Measurements from ENCODE around the gene TMEM232. TPM values are rescaled to one million over a fixed set of nuclear protein-coding genes. Genes with fewer than 3 reads are reported as not detected.

TMEM232 gene
- total RNA-seq, 2 donors from 2014 or later: 2.4 to 2.5 TPM

DNA sequence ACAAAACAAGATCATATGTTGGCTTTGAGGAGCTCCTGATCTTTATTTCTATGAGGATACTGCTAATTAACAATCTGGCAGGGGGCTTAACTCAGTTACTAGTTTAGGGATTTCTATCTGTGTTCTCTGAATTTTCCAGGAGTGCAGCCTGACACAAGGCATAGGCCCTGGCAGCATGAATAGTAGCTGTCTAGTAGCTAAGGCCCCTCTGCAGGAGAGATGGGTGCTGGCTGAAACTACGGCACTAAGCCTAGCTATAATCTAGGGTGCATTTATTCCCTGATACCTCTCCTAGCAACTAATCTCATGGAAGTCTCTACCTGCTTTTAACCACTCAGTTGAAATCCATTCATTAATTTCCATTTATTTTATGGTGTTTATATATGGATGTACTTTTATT is 268.2 kb downstream of the TMEM232 start:
- no peak for DNase-seq (ENCODE audit: low spot score)

DNA sequence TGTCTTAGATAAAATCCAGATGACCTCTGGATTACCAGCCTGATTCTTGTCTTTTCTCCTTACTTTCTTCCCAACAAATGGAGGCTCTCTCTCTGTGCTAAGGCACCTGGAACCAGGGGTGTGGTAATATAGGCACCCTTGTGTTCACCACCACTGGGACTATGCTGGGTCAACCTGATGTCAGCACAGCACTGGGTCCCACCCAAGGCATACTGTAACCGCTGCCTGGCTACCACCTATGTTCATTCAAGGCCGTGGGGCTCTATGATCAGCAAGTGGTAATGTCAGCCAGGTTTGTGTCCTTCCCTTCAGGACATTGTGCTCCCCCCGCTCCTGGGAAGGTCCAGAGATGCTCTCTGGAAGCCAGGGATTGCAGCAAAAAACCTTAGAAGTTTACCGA is 283.6 kb downstream of the TMEM232 start:
- intact Hi-C loops (cut with DNase I): no loop called here
- DNase-seq (ENCODE audit: low spot score): peak; percentile 53

More for the DNA sequence above, 268.2 kb downstream of the TMEM232 start:
- intact Hi-C loops (cut with DNase I): no loop called here

DNA sequence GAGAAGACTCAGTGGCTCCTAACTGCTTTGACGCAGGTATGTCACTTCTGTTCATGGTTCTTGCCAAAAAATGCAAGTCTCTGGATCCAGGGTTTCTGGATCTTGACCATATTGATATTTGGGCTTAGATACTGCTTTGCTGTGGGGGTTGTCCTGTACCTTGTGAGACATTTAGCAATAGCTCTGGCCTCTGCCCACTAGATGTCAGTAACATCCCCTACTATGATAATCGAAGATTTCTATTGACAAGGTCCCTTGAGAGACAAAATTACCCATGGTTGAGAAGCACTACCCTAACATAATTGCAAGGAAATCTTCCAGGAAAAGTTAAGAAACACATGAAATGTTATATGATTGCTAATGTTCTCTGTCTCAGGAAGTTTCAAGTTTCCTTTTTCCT is 285.4 kb downstream of the TMEM232 start:
- DNase-seq (ENCODE audit: low spot score): no peak
- intact Hi-C loops (cut with DNase I): no loop called here

DNA sequence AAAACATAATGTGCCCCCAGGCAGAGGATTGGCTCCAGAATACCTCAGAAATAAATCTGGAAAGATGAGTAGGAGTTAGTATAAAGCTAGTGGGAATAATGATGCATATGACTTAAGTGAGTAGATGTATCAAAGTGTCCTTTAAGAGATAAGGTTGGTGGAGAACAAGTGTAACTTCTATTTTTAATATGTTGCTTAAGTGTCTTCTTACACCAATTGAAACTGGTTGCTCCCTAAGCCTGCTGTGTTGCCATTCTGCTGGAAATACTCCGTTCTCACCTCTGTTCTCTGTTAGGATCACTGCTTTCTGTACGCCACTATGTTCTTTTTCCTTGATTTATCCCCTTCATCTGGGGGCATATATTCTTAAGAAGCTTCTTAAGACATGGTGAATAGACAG is 286.4 kb downstream of the TMEM232 start:
- intact Hi-C loops (cut with DNase I): no loop called here
- no peak for DNase-seq (ENCODE audit: low spot score)

DNA sequence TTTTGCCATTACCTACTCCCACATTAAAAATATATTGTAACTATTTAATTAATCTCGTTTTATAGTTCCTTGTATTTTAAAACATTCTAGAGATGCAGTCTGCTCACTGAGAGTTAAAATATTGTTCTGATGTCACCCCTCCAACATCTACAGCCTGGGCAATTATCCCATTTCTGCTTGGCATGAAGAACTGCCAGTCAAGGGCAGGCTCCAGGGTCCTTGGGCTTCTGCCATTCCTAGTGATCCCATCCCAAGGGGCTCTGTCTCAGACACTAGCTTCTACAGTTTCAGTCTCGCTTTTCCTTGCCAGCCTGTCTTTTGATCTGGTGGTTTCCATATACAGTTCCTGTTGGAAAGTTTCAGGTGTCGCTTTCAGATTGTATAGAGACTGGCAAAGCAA is 287.2 kb downstream of the TMEM232 start:
- no peak for DNase-seq (ENCODE audit: low spot score)
- intact Hi-C loops (cut with DNase I): no loop called here

DNA sequence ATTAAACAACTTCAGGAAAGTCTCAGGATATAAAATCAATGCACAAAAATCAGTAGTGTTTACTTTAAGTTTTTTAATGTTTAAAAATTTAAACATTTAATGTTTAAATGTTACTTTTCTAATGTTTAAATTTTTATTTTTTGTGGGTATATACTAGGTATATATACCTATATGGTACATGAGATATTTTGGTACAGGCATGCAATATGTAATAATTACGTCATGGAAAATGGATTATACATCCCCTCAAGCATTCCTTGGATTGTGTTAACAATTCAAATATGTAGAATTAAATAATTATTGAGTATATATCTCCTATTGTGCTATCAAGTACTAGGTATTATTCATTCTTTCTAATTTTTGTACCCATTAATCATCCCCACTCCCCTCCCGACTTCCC is 291.3 kb downstream of the TMEM232 start:
- intact Hi-C loops (cut with DNase I): no loop called here
- DNase-seq (ENCODE audit: low spot score): no peak

DNA sequence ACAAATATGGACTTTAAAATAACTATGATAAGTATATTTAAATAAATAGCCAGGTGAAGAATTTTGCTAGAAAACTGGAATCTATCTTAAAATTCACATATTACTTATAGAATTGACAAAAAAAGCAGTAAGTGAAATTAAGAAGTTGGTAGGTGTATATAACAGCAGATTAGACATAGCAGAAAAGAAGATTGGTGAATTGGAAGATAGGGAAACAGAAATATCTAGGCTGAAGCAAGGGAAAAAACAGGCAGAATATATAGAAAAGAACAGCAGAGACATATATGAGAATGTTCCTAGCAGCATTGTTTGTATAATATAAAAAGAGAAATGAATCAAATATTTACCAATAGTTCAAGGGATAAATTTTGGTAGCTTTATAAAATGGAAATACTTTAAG is 294.9 kb downstream of the TMEM232 start:
- no peak for DNase-seq (ENCODE audit: low spot score)
- intact Hi-C loops (cut with DNase I): no loop called here

DNA sequence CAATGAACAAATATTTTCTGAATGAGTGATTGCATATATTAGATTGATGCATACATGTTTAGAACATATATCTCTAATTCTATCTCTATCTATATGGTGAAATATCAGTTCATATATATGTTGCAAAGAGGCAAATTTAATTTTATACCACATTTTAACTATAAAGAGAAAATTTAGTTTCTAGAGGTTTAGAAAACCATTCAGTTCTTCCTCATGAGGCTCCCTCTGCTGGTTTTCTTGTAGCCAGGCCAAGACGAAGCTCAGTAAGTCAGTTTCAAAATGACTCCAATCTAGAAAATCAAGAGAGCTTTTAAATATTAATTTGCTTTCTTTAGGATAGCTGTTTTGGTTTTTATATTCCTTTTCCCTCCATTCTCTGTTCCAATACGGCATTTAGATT is 312.1 kb downstream of the TMEM232 start:
- no peak for DNase-seq (ENCODE audit: low spot score)
- intact Hi-C loops (cut with DNase I): no loop called here

DNA sequence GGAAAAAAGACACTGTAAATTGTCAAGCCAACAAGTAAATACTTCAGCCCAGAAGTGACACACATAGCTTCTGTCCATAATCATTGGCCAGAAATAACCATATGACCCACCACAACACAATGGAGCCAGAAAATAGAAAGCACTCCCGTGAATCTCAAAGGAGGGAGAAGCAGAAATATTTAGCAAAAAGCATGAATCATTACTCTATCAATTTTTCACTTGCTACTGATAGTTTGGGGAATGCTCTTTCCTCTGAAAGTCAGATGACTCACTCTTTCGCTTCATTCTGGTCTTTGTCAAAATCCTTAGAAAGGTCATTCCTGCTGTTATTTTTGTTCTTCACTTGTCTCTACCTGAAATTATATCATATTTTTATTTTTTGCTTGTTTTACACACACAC is 312.6 kb downstream of the TMEM232 start:
- DNase-seq (ENCODE audit: low spot score): no peak
- intact Hi-C loops (cut with DNase I): no loop called here

DNA sequence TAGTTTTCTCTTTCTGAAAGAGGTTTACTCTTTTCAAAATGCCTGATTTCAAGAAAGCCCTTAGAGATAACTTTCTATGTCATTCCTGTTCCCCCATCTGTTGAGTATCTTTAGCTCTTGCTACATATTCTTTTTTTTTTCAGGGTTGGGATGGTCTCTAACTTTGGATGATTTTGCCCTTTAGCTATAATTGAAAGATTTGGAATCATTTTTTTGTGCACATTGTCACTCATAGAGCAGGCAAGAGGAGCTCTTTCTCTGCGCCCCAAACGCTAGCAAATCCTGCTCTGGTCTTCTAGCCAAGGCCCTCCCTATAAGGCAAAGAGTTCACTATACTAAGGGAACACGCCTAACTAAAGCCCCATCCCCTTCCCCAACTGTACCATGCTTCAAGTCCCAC is 316.9 kb downstream of the TMEM232 start:
- intact Hi-C loops (cut with DNase I): no loop called here
- DNase-seq (ENCODE audit: low spot score): no peak

DNA sequence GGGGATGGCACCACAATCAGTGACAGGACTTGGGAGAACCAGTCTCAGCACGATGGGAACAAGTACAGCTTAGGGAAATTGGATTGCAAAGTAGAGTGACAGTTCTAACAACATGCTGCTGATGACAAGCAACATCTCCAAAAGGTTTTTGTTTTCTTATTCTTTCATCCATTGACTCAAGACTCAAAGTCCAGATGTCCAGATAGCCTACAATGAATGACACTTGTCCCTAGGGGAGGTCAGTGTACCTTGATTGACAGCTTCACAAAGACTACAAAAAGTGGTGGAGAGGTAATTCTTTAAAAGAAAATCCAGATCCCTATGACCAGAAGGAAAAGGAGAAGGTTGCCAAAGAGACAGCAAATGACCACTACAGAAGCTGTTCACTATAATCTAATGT is 323.9 kb downstream of the TMEM232 start:
- intact Hi-C loops (cut with DNase I): no loop called here
- no peak for DNase-seq (ENCODE audit: low spot score)

DNA sequence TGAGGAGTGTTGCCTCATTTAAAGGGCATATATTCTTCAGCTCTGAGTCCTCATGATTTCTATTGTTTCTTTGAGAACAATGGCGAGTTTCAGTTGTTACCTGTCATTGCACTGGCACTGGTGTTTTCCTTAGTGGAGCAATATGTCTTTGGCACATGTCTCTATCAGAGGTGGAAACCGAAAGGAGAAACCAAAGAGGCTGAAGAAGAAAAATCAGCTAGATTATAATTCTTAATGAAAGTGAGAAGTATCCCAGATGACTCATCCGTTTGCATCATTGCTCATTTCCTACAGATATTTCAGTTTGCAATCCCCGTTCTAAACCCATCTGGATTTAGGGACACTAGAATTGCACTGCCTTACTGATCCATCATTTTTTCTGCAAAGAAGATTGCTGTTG is 324.6 kb downstream of the TMEM232 start:
- DNase-seq (ENCODE audit: low spot score): no peak
- intact Hi-C loops (cut with DNase I): no loop called here

DNA sequence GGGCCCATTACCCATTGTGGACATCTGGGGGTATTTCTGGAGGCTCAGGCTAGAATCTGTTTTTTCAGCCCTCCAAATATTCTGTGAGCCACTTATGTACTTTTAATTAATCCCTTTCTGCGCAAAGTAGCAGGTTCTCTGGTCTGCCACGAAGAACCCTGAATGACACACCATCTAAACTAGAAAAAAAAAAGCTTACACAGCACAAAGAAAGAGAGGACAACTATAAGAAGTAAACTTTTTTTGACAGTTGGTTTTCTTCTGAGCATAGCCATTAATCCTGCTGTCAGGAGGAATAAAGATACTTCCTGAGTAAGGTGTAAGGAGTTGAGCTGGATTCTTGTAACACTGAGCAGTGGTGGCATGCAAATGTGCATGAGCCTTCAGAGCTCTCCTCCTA is 327.5 kb downstream of the TMEM232 start:
- DNase-seq (ENCODE audit: low spot score): no peak
- intact Hi-C loops (cut with DNase I): no loop called here

DNA sequence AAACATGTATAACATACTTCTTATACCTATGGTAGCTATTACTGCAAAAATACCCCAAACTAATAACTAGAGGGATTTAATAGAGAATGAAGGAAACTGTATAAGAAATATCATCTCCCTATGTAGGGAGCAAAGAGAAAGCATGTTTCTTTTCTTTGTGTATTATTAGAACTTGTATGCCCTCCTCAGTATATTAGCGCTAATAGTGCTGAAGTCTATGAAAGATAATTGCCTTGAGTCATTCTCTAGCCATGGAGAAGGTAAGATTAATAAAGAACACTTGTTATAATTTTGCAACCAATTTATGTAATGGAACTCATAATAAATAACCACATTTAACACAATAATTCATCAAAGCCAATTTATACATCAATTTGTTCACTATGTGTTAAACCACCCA is 329.2 kb downstream of the TMEM232 start:
- no peak for DNase-seq (ENCODE audit: low spot score)
- intact Hi-C loops (cut with DNase I): no loop called here

DNA sequence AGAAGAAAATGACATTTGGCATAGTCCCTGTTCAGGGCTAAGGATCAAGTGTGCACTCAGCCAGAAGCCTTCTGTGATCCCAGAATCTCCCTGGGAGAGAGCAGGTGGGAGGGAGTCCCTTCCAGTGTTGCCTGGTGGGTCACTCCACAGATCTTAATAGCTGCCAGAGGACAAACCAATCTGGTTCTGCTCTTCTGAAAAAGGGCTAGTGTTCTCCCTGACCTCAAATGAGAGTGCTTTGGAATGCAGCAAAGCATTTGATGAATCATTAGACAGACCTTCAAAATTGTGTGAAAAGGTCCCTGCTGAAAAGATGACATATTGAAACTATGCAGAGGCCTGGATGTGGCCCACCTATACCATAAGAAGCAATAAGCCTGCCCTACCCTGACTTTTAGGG is 339.7 kb downstream of the TMEM232 start:
- intact Hi-C loops (cut with DNase I): no loop called here
- no peak for DNase-seq (ENCODE audit: low spot score)

DNA sequence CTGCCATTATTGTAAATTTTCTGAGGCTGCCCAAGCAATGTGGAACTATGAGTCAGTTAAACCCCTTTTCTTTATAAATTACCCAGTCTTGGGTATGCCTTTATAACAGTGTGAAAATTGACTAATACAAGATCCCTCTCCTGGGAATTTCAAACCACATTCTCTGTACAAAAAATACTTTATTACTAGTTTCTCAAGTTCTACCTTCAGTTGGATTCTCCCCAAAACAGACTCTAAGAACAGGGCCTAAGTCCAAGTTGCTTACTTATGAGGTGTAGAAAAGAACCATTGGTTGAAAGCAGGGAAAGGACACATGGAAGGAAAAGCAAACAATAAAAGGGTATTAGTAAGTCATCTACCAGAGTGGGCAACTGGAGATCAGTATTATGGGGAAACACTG is 343.2 kb downstream of the TMEM232 start:
- intact Hi-C loops (cut with DNase I): no loop called here
- DNase-seq (ENCODE audit: low spot score): no peak

DNA sequence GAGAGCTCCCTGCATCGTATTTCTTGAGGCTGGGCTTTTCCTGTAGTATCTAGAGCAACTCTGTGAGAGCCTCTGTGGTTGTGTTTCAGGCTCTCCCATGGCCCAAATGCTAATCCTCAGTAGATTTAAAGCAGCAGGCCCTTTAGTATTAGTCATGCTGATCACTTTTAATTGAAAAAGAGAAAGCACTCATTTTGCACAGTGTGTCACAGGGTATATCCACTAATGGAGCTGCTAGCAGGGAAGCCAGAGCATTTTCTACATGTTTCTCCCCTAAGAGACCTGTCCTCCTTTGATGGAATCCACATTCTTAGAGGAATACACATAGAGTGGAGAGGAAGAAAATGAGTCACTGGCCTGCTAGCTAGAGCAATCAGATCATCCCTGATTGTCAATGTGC is 348.5 kb downstream of the TMEM232 start:
- no peak for DNase-seq (ENCODE audit: low spot score)
- intact Hi-C loops (cut with DNase I): no loop called here

DNA sequence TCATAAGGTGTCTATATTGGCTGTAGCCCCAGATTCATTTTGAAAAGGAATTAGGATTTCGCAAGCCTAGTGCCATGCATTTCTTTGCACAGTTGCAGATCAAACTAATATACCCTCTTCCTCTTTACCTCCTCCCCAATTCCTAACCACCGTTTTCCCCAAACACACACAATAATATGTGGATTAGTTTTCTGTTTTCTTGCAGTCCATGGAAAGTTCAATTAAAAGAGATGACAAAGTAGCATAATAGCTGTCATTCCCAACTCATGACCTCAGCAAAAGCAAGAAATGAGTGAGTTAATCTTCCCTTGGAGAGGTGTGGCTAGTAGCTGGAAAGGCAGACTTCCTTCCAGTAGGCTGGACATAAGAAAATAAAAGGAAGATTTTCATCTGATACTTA is 349.1 kb downstream of the TMEM232 start:
- no peak for DNase-seq (ENCODE audit: low spot score)
- intact Hi-C loops (cut with DNase I): no loop called here

DNA sequence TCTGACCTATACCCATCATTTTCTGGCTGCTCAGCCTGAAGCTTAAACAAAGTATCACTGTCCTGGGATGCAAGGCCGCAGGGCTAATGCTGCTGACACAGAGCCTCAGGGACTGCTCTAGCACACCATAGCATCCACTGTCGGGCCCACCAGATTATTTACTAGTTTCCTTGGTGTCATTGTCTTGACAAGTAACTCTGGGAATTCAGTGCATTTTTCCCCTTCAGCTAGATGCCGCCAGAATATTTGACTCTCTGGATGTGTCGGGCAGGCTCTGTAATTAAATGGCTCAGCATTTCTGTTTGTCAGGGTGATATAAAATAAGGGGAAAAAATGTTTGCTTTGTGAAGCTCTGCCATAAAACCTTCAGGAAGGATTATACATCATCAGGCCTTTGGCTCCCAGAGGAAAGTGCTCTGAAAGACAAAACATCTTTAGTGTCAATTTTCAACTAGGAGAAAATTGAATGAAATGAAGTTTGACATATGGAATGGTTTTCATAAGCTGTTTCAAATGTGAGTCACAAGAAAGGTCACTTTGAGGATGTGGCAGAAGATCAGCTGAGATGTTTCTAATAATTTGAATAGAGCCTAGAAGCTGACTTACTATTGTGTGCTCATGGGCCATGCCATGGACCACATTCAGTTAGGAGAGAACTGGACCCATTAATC is 350.1 kb downstream of the TMEM232 start:
- DNase-seq (ENCODE audit: low spot score): no peak
- intact Hi-C loops (cut with DNase I): no loop called here

DNA sequence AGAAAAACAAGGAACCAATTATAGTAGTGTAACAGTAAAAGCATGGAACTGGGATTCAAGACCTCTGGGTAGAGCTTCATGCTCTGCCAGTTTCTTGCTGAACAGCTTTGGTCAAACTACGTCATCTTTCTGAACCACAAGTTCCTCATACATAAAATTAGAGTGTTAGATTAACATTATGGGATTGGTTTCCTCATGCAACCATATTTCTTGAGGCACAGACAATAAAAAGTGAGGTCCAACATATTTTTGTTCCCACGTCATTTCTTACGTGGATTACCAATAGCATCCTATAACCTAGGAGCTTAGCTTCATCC is 354.8 kb downstream of the TMEM232 start:
- no peak for DNase-seq (ENCODE audit: low spot score)
- intact Hi-C loops (cut with DNase I): no loop called here

DNA sequence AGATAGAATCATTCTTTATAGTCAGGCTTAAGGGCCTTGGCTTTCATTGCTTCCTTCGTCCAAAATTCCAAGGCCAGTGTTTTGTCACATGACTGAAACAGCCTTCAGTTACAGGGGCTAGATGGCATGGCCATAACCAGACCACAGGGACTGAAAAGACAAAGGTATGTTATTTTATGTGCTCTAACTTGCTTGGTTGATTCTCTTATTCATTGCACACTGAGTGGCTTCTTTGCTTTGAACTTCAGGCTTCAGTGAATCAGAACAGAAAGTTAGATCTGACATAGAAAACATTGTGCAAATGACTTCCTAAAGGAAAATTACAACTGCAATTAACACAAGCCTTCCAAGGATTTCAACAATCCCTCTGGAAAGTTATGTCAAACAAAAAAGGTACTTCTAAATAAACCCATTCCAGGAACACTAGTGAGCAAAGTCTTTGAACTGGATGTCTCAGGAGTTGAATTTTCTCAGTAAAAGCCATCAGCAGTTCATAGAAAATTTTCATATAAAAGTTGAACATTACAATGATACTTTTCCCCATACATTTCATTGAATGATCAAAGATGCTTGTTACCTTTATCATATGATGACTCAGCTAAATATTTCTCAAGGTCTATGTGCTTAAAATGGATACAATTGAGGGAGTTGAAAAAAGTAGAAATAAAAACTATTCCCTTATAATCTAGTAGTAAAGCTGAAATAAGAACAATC is 355.3 kb downstream of the TMEM232 start:
- no peak for DNase-seq (ENCODE audit: low spot score)
- intact Hi-C loops (cut with DNase I): no loop called here
